HG03103 (cell line): ENCODE results near the gene TTF2.
"Not testable (repeated sequence)": the region's sequence is repeated elsewhere in the genome, so short reads cannot be mapped to it uniquely, and the experiment has no call there.

Source experiments
- ATAC-seq: cut with Tn5 transposase; IDR thresholded peaks from one replicate; pipeline ENCODE4 v1.9.1; 2021; ENCODE audit warnings: low read depth; ENCODE audit not compliant: unreplicated experiment

TTF2 gene

DNA sequence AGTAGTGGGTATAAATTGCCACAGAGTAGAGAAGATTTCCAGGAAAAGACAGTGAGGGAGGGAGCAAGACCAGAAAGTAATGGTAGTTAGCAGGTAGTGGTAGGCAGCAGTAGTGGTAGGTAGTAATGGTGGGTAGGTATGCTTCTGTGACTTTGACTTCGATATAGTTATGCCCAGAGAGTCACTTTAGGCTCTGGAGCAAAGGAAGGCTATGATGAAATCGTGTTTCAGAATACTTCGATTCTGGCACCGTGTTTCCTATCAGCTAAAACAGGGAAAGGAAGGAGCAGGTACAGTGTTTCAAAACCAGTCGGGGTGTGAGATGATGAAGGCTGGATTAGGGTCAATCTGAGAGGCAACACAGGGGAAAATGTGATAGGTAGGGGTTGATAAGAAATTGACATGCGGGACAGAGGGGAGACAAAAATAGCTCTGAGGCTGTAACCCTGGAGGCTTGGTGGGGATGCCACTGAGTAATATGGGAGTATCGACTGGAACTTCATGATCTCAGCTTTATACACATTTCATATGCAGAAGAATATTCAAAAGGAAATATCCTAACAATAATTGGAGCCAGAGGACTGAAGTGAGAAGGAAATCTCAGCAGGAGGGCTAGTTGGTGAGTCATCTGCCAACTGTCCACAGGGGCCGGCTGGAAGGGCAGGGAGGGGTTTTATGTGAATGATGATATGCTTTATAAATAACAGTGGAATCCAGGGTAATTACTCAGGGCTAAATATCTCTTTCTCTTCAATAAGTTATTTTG is 86.6 kb downstream of the TTF2 start:
- no peak for ATAC-seq

- ATAC-seq, result no peak
Measured at GRCh38 chr1:117147341-117147831, 87.3 kb downstream of the TTF2 start.

DNA sequence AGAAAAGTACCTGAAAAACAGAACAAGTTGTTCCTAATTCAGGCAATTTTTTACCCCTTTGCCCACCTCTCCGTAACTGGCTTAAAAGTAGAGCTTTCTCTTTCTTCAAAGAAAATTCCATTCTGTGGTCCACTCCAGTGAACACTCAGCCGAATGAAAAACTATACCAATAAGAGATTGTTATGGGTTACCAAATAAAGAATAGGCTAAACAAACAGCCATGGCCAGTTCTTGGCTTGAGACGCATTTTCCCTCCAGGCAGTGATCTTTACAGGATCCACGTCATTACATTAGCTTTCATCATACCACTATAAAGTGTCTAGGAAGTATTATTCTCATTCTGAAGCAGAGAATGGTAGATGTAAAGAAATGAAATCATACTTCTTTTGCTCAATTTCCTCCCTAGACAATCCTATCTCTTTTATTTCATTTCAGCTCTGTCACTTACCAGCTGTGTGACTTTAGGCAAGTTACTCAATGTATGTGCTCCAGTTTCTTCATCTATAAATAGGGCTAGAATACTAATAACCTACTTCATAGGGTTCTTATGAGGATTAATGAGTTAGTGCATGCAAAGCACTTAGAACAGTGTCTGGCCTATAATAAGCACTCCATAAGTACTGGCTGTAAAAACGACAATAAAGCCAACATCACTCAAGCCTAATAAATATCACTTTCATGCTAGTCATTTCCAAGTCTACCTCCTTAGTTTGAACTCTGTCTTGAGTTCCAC is 87.9 kb downstream of the TTF2 start:
- ATAC-seq, result no peak

GRCh38 chr1:117150316-117150715 is 90.2 kb downstream of the TTF2 start:
- no peak for ATAC-seq

DNA sequence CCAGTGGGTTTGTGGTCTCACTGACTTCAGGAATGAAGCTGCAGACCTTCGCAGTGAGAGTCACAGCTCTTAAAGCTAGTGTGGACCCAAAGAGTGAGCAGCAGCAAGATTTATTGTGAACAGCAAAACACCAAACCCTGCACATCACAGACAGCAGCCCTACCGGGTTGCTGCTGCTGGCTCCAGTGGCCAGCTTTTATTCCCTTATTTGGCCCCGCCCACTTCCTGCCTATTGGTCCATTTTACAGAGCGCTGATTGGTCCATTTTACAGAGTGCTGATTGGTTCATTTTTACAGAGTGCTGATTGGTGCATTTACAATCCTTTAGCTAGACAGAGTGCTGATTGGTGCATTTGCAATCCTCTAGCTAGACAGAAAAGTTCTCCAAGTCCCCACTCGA is 91.2 kb downstream of the TTF2 start:
- ATAC-seq, result not testable (repeated sequence)
